Upper lobe of left lung (tissue), 6 donors: Measurements from ENCODE around the gene FUT9. TPM values are rescaled to one million over a fixed set of nuclear protein-coding genes. Genes with fewer than 3 reads are reported as not detected.

Experiments
- ATAC-seq, 2 donors: fragments of 200-7000 bp; cut with Tn5 transposase; one replicate each; pipeline ENCODE4 v1.9.1; 2022; ENCODE audit warnings: mild to moderate bottlenecking in 2 of 2, moderate library complexity in 2 of 2; ENCODE audit not compliant: low FRiP score in 2 of 2
- DNase-seq, 2 donors: peaks; one replicate each; pipeline ENCODE4 v3.0.0-alpha.2; 2019 to 2020
- H3K27ac ChIP-seq, 4 donors: fragments of 200-600 bp; sonication (generic); one replicate each; pipeline ENCODE4 v1.5.1; 2016 to 2019
- H3K27me3 ChIP-seq, 4 donors: fragments of 200-600 bp; sonication (generic); one replicate each; pipeline ENCODE4 v1.5.1; 2017 to 2019
- H3K36me3 ChIP-seq, 4 donors: fragments of 200-600 bp; sonication (generic); one replicate each; pipeline ENCODE4 v1.5.1; 2016 to 2019
- H3K4me1 ChIP-seq, 4 donors: fragments of 200-600 bp; sonication (generic); one replicate each; pipeline ENCODE4 v1.5.1; 2018 to 2019
- H3K4me3 ChIP-seq, 4 donors: fragments of 200-600 bp; sonication (generic); one replicate each; pipeline ENCODE4 v1.5.1; 2017 to 2019; ENCODE audit warnings: mild to moderate bottlenecking in 2 of 4, moderate library complexity in 1 of 4
- H3K9me3 ChIP-seq, 4 donors: fragments of 200-600 bp; sonication (generic); one replicate each; pipeline ENCODE4 v1.5.1; 2018 to 2019
- EP300 ChIP-seq, 4 donors: sonication (generic); formaldehyde crosslinking; IDR thresholded peaks; one replicate each; pipeline ENCODE4 v1.5.1; 2017; ENCODE audit warnings: antibody characterized with exemption in 4 of 4, control low read depth in 2 of 4
- POLR2A ChIP-seq, 4 donors: fragments of 450-650 bp; IDR thresholded peaks; one replicate each; pipeline ENCODE4 v1.5.1; 2016 to 2017; ENCODE audit warnings: antibody characterized with exemption in 4 of 4, mild to moderate bottlenecking in 2 of 4
- POLR2AphosphoS5 ChIP-seq, 2 donors: sonication (generic); formaldehyde crosslinking; IDR thresholded peaks; one replicate each; pipeline ENCODE4 v1.5.1; 2017; ENCODE audit warnings: antibody characterized with exemption in 2 of 2
- WGBS, 2 donors: methylation state at CpG; one replicate each; pipeline ENCODE4 v1.1.5; 2017 to 2018; 5-methylcytosine and 5-hydroxymethylcytosine counted together
- total RNA-seq, 6 donors: library from RNA; depleted of rRNA in 4 of 6; stranded (reverse); fragments of >200 nt in 4 of 6; gene quantifications; one replicate each; pipeline versions ENCODE4 v1.1.0 to v1.2.1, GENCODE V29; 2016 to 2021
- TF ChIP-seq, protein P1 (sequence below), 6 experiments: fragments of 450-650 bp in 4 of 6; fragments of 200-600 bp in 2 of 6; sonication (generic) in 2 of 6; IDR thresholded peaks; one replicate each; pipeline ENCODE4 v1.5.1; 2016 to 2019; ENCODE audit warnings: antibody characterized with exemption in 6 of 6
- donor health status: DM: no; HTN: no; CAD: no; lungs with moderate emphysema.
- donor health status: DM: no; HTN: yes; CAD: no; lungs with severe emphysema.

FUT9 gene
- total RNA-seq, 6 donors from 2014 or later: not detected

GRCh38 chr6:96142142-96142541 is 126.4 kb downstream of the FUT9 start:
- H3K27me3 ChIP-seq: no peaks in the 10 kb centered on the region
- no peaks in the 10 kb centered on the region for H3K4me1 ChIP-seq
- no peaks in the 10 kb centered on the region for H3K9me3 ChIP-seq
- DNase-seq (no peak), ATAC-seq (no peak)
- H3K36me3 ChIP-seq: no peaks in the 10 kb centered on the region
- H3K4me3 ChIP-seq: no peak overlapping the region
- no peak overlapping the region for H3K27ac ChIP-seq
- TF ChIP-seq, protein P1, sequence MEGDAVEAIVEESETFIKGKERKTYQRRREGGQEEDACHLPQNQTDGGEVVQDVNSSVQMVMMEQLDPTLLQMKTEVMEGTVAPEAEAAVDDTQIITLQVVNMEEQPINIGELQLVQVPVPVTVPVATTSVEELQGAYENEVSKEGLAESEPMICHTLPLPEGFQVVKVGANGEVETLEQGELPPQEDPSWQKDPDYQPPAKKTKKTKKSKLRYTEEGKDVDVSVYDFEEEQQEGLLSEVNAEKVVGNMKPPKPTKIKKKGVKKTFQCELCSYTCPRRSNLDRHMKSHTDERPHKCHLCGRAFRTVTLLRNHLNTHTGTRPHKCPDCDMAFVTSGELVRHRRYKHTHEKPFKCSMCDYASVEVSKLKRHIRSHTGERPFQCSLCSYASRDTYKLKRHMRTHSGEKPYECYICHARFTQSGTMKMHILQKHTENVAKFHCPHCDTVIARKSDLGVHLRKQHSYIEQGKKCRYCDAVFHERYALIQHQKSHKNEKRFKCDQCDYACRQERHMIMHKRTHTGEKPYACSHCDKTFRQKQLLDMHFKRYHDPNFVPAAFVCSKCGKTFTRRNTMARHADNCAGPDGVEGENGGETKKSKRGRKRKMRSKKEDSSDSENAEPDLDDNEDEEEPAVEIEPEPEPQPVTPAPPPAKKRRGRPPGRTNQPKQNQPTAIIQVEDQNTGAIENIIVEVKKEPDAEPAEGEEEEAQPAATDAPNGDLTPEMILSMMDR (IDR thresholded peaks at IDR 0.05): no peak
- TF ChIP-seq EP300 (IDR thresholded peaks at IDR 0.05): no peak
- no peak for TF ChIP-seq POLR2AphosphoS5 (IDR thresholded peaks at IDR 0.05)
- no peak for TF ChIP-seq POLR2A (IDR thresholded peaks at IDR 0.05)
- WGBS, 2 donors: 70 to 74% methylated on average over 2 of the region's 2 CpGs

DNA sequence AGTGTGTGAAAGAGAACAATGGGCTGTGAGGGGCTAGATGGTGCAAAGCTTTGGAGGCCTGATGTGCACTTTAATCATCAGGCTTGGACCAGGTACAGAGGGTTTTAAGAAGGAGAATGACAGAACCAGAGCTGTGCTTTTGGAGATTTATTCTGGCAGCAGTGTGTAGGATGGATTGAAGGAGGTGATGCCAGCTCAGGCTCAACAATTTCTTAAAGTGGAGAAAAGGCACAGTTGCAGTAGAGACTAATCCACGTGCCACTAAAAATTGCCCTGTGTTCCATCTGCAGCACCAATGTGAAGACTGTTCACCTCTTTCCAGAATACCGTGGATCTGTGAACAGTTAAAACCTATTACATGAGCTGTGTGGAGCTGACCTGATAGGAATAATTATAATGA is 134.7 kb downstream of the FUT9 start:
- no peak for TF ChIP-seq POLR2A (IDR thresholded peaks at IDR 0.05)
- TF ChIP-seq POLR2AphosphoS5 (IDR thresholded peaks at IDR 0.05): no peak
- TF ChIP-seq, protein P1 (IDR thresholded peaks at IDR 0.05): no peak
- TF ChIP-seq EP300 (IDR thresholded peaks at IDR 0.05): no peak
- 84 to 88% methylated on average over 2 of the region's 2 CpGs for WGBS, 2 donors
- Histone ChIP-seq H3K27ac (no peak overlapping the region), H3K9me3 (no peaks in the 10 kb centered on the region), H3K27me3 (no peaks in the 10 kb centered on the region), H3K4me1 (no peaks in the 10 kb centered on the region), H3K4me3 (no peak overlapping the region), H3K36me3 (no peaks in the 10 kb centered on the region)
- ATAC-seq (no peak), DNase-seq (no peak)

- H3K36me3 ChIP-seq: no peaks in the 10 kb centered on the region
- H3K4me1 ChIP-seq: no peaks in the 10 kb centered on the region
- WGBS, 2 donors: 63 to 70% methylated on average over 3 of the region's 3 CpGs
- H3K27me3 ChIP-seq: no peaks in the 10 kb centered on the region
- H3K4me3 ChIP-seq: no peak overlapping the region
- no peak for ATAC-seq
- no peak for DNase-seq
- TF ChIP-seq POLR2AphosphoS5 (IDR thresholded peaks at IDR 0.05) (no peak), POLR2A (IDR thresholded peaks at IDR 0.05) (no peak), EP300 (IDR thresholded peaks at IDR 0.05) (no peak)
- TF ChIP-seq, protein P1 (IDR thresholded peaks at IDR 0.05): no peak
- no peak overlapping the region for H3K27ac ChIP-seq
- H3K9me3 ChIP-seq: no peaks in the 10 kb centered on the region
Measured at GRCh38 chr6:96151707-96152106, 135.9 kb downstream of the FUT9 start.

DNA sequence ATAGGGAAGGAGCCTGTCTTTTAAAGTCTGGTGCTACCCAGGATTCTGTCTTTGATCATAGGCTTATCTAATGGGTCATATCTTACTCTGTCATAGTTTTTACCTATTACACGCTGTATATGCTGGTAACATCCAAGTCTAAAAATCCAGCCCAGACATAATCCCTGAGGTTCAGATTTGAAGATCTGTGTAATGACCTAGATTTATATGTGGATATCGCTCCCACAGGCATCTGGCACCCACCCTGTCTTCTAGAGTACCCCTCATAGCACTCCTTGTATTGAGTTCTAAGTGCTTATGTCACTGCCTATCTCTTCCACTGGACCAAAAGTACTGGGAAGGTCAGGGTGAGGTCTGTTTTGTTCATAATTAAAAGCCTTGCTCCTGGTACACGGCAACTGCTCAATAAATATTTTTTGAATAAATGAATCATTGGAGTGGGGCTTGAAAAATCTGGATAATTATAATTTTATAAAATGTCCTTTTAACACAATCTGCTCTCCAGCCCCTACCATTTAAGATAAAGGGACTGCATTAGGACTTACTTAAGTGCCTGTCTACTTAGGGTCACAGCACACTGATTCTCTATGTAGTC is 136.4 kb downstream of the FUT9 start:
- no peaks in the 10 kb centered on the region for H3K27me3 ChIP-seq
- no peak for ATAC-seq

More for the DNA sequence above, 136.4 kb downstream of the FUT9 start:
- Histone ChIP-seq H3K9me3 (no peaks in the 10 kb centered on the region), H3K27ac (no peak overlapping the region), H3K4me3 (no peak overlapping the region), H3K36me3 (no peaks in the 10 kb centered on the region), H3K4me1 (no peaks in the 10 kb centered on the region)
- 90 to 93% methylated on average over 3 of the region's 3 CpGs for WGBS, 2 donors
- DNase-seq: no peak
- TF ChIP-seq, protein P1 (IDR thresholded peaks at IDR 0.05): no peak
- no peak for TF ChIP-seq POLR2A (IDR thresholded peaks at IDR 0.05)
- TF ChIP-seq POLR2AphosphoS5 (IDR thresholded peaks at IDR 0.05): no peak
- TF ChIP-seq EP300 (IDR thresholded peaks at IDR 0.05): no peak
